GM19023 (cell line): ENCODE measurements around the gene GPR68.
"Not testable (repeated sequence)": the region's sequence is repeated elsewhere in the genome, so short reads cannot be mapped to it uniquely, and the experiment has no call there.

Source experiments
- ATAC-seq: cut with Tn5 transposase; IDR thresholded peaks from one replicate; pipeline ENCODE4 v1.9.1; 2021; ENCODE audit warnings: mild to moderate bottlenecking, moderate library complexity; ENCODE audit not compliant: unreplicated experiment

Gene GPR68

GRCh38 chr14:91202234-91202974, 42.1 kb downstream of the GPR68 start:
- no peak for ATAC-seq

- ATAC-seq = not testable (repeated sequence)
Observed at GRCh38 chr14:91200802-91201201, 43.7 kb downstream of the GPR68 start.

- ATAC-seq = no peak
Observed at GRCh38 chr14:91197631-91198030, 46.9 kb downstream of the GPR68 start.

- ATAC-seq = no peak
Observed at GRCh38 chr14:91195881-91196280, 48.6 kb downstream of the GPR68 start.

GRCh38 chr14:91193069-91193468, 51.4 kb downstream of the GPR68 start:
- no peak for ATAC-seq

- ATAC-seq = no peak
Observed at GRCh38 chr14:91190853-91191252, 53.7 kb downstream of the GPR68 start.

GRCh38 chr14:91187271-91187670, 57.2 kb downstream of the GPR68 start:
- ATAC-seq = no peak

GRCh38 chr14:91186515-91187066, 57.9 kb downstream of the GPR68 start:
- ATAC-seq = no peak

GRCh38 chr14:91185721-91186120, 58.8 kb downstream of the GPR68 start:
- ATAC-seq = no peak

GRCh38 chr14:91184559-91184958, 59.9 kb downstream of the GPR68 start:
- no peak for ATAC-seq

- ATAC-seq = not testable (repeated sequence)
Observed at GRCh38 chr14:91182753-91183152, 61.8 kb downstream of the GPR68 start.
